SK-N-SH (cell line): ENCODE data around the gene CEP85. TPM values are rescaled to one million over a fixed set of nuclear protein-coding genes. Genes with fewer than 3 reads are reported as not detected.
A peak's percentile ranks its signal among the peaks of the same experiment; 100 is the strongest.

Experiments
- CTCF ChIA-PET: fragments of 300-600, 350-600 bp; formaldehyde crosslinking; extraction: SDS; loops from one replicate; lab custom pipeline; 2021; lab: Yijun Ruan, JAX
- POLR2A ChIA-PET: fragments of 350-600 bp; sonication (Branson Sonifier 250); formaldehyde crosslinking; extraction: SDS; loops from one replicate; lab custom pipeline; 2020; ENCODE audit warnings: antibody characterized with exemption, inconsistent platforms; lab: Yijun Ruan, JAX
- DNase-seq: peaks from one replicate; pipeline ENCODE4 v3.0.0; 2012
- H2AFZ ChIP-seq: fragments of 200-600 bp; sonication (generic); 2 replicates; pipeline ENCODE4 v1.8.1; 2016; ENCODE audit warnings: antibody characterized with exemption, mild to moderate bottlenecking, low read depth
- H3F3A ChIP-seq: fragments of 200-600 bp; sonication (generic); replicated peaks from 2 replicates; pipeline ENCODE3; 2016; ENCODE audit warnings: antibody characterized with exemption, mild to moderate bottlenecking; ENCODE audit not compliant: insufficient read depth
- H3K27ac ChIP-seq, 2 experiments: fragments of 200-500 bp in 1 of 2; fragments of 200-600 bp in 1 of 2; sonication (Bioruptor generic) in 1 of 2; sonication (generic), shearing (Covaris generic) in 1 of 2; 2 replicates each; pipeline versions ENCODE4 v1.5.1 to v1.6.1; 2014 to 2016; ENCODE audit warnings: low read depth in 2 of 2, inconsistent platforms in 1 of 2, low read length in 1 of 2, mild to moderate bottlenecking in 1 of 2, mixed read lengths in 1 of 2
- H3K27me3 ChIP-seq: fragments of 200-600 bp; sonication (generic), shearing (Covaris generic); 2 replicates; pipeline ENCODE4 v1.6.1; 2016; ENCODE audit warnings: mixed run types; ENCODE audit not compliant: insufficient read depth
- H3K36me3 ChIP-seq, 2 experiments: fragments of 200-500 bp in 1 of 2; fragments of 200-600 bp in 1 of 2; sonication (Bioruptor generic) in 1 of 2; sonication (generic) in 1 of 2; replicated peaks in 1 of 2; 2 replicates each; pipeline versions ENCODE3 to v1.5.1; 2014 to 2016; ENCODE audit warnings: low read length in 1 of 2, mild to moderate bottlenecking in 1 of 2; ENCODE audit not compliant: insufficient read depth in 2 of 2, control insufficient read depth in 1 of 2
- H3K4me1 ChIP-seq, 2 experiments: fragments of 200-500 bp in 1 of 2; fragments of 200-600 bp in 1 of 2; sonication (Bioruptor generic) in 1 of 2; sonication (generic), shearing (Covaris generic) in 1 of 2; 2 replicates each; pipeline versions ENCODE4 v1.5.1 to v1.6.1; 2014 to 2016; ENCODE audit warnings: low read depth in 1 of 2, low read length in 1 of 2, mixed run types in 1 of 2; ENCODE audit not compliant: insufficient read depth in 2 of 2, control insufficient read depth in 1 of 2
- H3K4me2 ChIP-seq: fragments of 200-600 bp; sonication (generic), shearing (Covaris generic); 2 replicates; pipeline ENCODE4 v1.6.1; 2017; ENCODE audit warnings: mixed run types
- H3K4me3 ChIP-seq, 2 experiments: fragments of 200-500 bp in 1 of 2; fragments of 200-600 bp in 1 of 2; sonication (Bioruptor generic) in 1 of 2; sonication (generic), shearing (Covaris generic) in 1 of 2; 2 replicates each; pipeline versions ENCODE4 v1.5.1 to v1.8.1; 2014 to 2016; ENCODE audit warnings: low read depth in 2 of 2, inconsistent platforms in 1 of 2, low read length in 1 of 2, mild to moderate bottlenecking in 1 of 2, mixed read lengths in 1 of 2, moderate library complexity in 1 of 2
- H3K79me2 ChIP-seq: fragments of 200-600 bp; sonication (generic); 2 replicates; pipeline ENCODE4 v1.8.1; 2017; ENCODE audit warnings: mild to moderate bottlenecking; ENCODE audit not compliant: insufficient read depth
- H3K9ac ChIP-seq: fragments of 200-600 bp; sonication (generic); 2 replicates; pipeline ENCODE4 v1.6.1; 2017; ENCODE audit warnings: mixed run types
- H3K9me2 ChIP-seq: fragments of 200-600 bp; sonication (generic); 2 replicates; pipeline ENCODE4 v1.6.1; 2017; ENCODE audit warnings: mixed run types
- H3K9me3 ChIP-seq: fragments of 200-600 bp; sonication (generic); 2 replicates; pipeline ENCODE4 v1.6.1; 2017; ENCODE audit warnings: mixed run types, mild to moderate bottlenecking, moderate library complexity
- H4K20me1 ChIP-seq: fragments of 200-600 bp; sonication (generic); 2 replicates; pipeline ENCODE4 v1.6.1; 2017; ENCODE audit warnings: mild to moderate bottlenecking, mixed run types; ENCODE audit not compliant: insufficient read depth
- FOXJ3 ChIP-seq: sonication (generic); formaldehyde crosslinking; IDR thresholded peaks from 2 replicates; pipeline ENCODE4 v1.5.1; 2020; ENCODE audit warnings: mild to moderate bottlenecking, missing genetic modification reagents
- GATA2 ChIP-seq: sonication (generic); formaldehyde crosslinking; IDR thresholded peaks from 2 replicates; pipeline ENCODE4 v1.5.0; 2020; ENCODE audit warnings: mild to moderate bottlenecking, missing genetic modification reagents
- MEF2A ChIP-seq: IDR thresholded peaks from 2 replicates; pipeline ENCODE4 v1.4.0; 2012; ENCODE audit warnings: low read depth, borderline replicate concordance
- MXI1 ChIP-seq: IDR thresholded peaks from 2 replicates; pipeline ENCODE4 v1.6.1; 2012; ENCODE audit warnings: mild to moderate bottlenecking, low read depth, low read length, improper control_type of control experiment
- NFIC ChIP-seq: IDR thresholded peaks from 2 replicates; pipeline ENCODE4 v1.4.0; 2012; ENCODE audit warnings: borderline replicate concordance
- POLR2AphosphoS5 ChIP-seq: IDR thresholded peaks from 2 replicates; pipeline ENCODE4 v1.6.1; 2012; ENCODE audit warnings: low read depth, low read length
- RCOR1 ChIP-seq: fragments of 150-350 bp; IDR thresholded peaks from 2 replicates; pipeline ENCODE4 v1.6.1; 2017; ENCODE audit warnings: antibody characterized with exemption, low read length
- RXRA ChIP-seq: IDR thresholded peaks from 2 replicates; pipeline ENCODE4 v1.4.0; 2012; ENCODE audit warnings: low read depth, mild to moderate bottlenecking, borderline replicate concordance
- SIN3A ChIP-seq: IDR thresholded peaks from 2 replicates; pipeline ENCODE4 v1.6.1; 2012; ENCODE audit warnings: low read depth, mild to moderate bottlenecking, low read length, moderate library complexity, borderline replicate concordance
- TEAD4 ChIP-seq: IDR thresholded peaks from 2 replicates; pipeline ENCODE4 v1.4.0; 2012; ENCODE audit warnings: mild to moderate bottlenecking, borderline replicate concordance; ENCODE audit not compliant: insufficient read depth
- YY1 ChIP-seq: IDR thresholded peaks from 2 replicates; pipeline ENCODE4 v1.4.0; 2012; ENCODE audit warnings: low read depth, mild to moderate bottlenecking
- WGBS: methylation state at CpG from one replicate; pipeline ENCODE4 v1.1.6; 2017; ENCODE audit warnings: low lambda C conversion rate; 5-methylcytosine and 5-hydroxymethylcytosine counted together
- polyA plus RNA-seq, 3 experiments: library from polyadenylated mRNA; depleted of rRNA; stranded (reverse); fragments of >200 nt; gene quantifications; 2 replicates each; pipeline ENCODE4 v1.2.3, GENCODE V29; 2012
- TF ChIP-seq, protein P1 (sequence below): IDR thresholded peaks from 2 replicates; pipeline ENCODE4; 2012
- TF ChIP-seq, protein P2 (sequence below): fragments of 200-600 bp; sonication (generic); IDR thresholded peaks from 2 replicates; pipeline ENCODE4 v1.6.1; 2017; ENCODE audit warnings: antibody characterized with exemption, mild to moderate bottlenecking, moderate library complexity
- TF ChIP-seq, protein P3 (sequence below): IDR thresholded peaks from 2 replicates; pipeline ENCODE4 v1.6.1; 2012; ENCODE audit warnings: mild to moderate bottlenecking, low read depth, low read length, moderate library complexity
- TF ChIP-seq, protein P4 (sequence below): IDR thresholded peaks from 2 replicates; pipeline ENCODE4 v1.4.0; 2012; ENCODE audit warnings: low read depth, borderline replicate concordance
- TF ChIP-seq, protein P5 (sequence below): IDR thresholded peaks from 2 replicates; pipeline ENCODE4 v1.4.0; 2012; ENCODE audit warnings: low read depth

CEP85 gene
- polyA plus RNA-seq, 1 of the 3 experiments (the other 2 are of a cell fraction) = 12.1 TPM

DNA sequence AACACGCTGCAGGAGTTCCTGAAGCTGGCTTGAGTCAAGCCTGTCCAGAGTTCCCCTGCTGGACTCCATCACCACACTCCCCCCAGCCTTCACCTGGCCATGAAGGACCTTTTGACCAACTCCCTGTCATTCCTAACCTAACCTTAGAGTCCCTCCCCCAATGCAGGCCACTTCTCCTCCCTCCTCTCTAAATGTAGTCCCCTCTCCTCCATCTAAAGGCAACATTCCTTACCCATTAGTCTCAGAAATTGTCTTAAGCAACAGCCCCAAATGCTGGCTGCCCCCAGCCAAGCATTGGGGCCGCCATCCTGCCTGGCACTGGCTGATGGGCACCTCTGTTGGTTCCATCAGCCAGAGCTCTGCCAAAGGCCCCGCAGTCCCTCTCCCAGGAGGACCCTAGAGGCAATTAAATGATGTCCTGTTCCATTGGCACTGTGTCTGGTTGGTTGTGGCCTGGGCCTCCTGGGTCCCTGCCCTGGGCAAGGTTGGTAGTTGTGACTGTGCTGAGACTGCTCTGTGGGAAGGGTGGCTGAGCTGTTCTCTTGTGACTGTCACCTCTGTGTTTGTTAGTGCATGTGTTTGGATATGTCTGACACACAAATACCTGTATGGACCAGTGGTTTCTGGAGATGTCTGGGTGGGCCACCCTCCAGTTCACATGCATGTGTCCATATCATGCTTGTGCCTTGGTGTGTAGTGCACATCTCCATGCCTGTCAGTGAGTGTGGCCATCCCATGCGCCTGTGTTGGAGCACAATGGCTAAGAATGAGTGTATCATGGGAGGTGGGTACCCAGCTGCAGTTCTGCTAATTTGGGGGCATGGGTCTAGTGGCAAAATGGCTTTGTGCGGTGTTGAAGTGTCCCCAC is 47.3 kb downstream of the CEP85 start:
- H3F3A ChIP-seq = peaks cover 45% of the 10 kb centered on the region
- H3K9ac ChIP-seq = peak overlapping the region; percentile 81; the same call in 1 of the 2 replicates
- WGBS = 100% methylated on average over 3 of the region's 5 CpGs
- peaks cover 9 to 26% of the 10 kb centered on the region in 2 experiments for H3K36me3 ChIP-seq
- H2AFZ ChIP-seq = no peak overlapping the region
- peak overlapping the region; percentile 85 to 95 for H3K4me3 ChIP-seq
- ChIA-PET POLR2A (interaction anchor here (1.8 to 2.3 kb wide), 2 partner anchors 8 to 41 kb away, joined by 5 to 10 read pairs; no protein-coding TSS in a partner anchor), CTCF (interaction anchor here (0.6 to 9.5 kb wide), 5 partner anchors 14 to 136 kb away, joined by 3 to 204 read pairs (median 15); partner anchors contain the start of gene CD52)
- TF ChIP-seq, protein P1, sequence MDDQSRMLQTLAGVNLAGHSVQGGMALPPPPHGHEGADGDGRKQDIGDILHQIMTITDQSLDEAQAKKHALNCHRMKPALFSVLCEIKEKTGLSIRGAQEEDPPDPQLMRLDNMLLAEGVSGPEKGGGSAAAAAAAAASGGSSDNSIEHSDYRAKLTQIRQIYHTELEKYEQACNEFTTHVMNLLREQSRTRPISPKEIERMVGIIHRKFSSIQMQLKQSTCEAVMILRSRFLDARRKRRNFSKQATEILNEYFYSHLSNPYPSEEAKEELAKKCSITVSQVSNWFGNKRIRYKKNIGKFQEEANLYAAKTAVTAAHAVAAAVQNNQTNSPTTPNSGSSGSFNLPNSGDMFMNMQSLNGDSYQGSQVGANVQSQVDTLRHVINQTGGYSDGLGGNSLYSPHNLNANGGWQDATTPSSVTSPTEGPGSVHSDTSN = peak; percentile 20; the same call in 1 of the 2 replicates
- TF ChIP-seq, protein P2, sequence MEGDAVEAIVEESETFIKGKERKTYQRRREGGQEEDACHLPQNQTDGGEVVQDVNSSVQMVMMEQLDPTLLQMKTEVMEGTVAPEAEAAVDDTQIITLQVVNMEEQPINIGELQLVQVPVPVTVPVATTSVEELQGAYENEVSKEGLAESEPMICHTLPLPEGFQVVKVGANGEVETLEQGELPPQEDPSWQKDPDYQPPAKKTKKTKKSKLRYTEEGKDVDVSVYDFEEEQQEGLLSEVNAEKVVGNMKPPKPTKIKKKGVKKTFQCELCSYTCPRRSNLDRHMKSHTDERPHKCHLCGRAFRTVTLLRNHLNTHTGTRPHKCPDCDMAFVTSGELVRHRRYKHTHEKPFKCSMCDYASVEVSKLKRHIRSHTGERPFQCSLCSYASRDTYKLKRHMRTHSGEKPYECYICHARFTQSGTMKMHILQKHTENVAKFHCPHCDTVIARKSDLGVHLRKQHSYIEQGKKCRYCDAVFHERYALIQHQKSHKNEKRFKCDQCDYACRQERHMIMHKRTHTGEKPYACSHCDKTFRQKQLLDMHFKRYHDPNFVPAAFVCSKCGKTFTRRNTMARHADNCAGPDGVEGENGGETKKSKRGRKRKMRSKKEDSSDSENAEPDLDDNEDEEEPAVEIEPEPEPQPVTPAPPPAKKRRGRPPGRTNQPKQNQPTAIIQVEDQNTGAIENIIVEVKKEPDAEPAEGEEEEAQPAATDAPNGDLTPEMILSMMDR = no peak
- H3K4me2 ChIP-seq = peak overlapping the region; percentile 95
- no peaks in the 10 kb centered on the region for H3K27me3 ChIP-seq
- no peaks in the 10 kb centered on the region for H3K9me3 ChIP-seq
- DNase-seq = no peak
- H3K27ac ChIP-seq = peak overlapping the region in 1 of 2 experiments; percentile 87; a peak in 2 of 4 replicates
- peaks cover 28 to 65% of the 10 kb centered on the region in 2 experiments; a peak in 3 of 4 replicates for H3K4me1 ChIP-seq
- H4K20me1 ChIP-seq = peaks cover 33% of the 10 kb centered on the region
- H3K9me2 ChIP-seq = no peaks in the 10 kb centered on the region
- peaks cover 54% of the 10 kb centered on the region for H3K79me2 ChIP-seq

DNA sequence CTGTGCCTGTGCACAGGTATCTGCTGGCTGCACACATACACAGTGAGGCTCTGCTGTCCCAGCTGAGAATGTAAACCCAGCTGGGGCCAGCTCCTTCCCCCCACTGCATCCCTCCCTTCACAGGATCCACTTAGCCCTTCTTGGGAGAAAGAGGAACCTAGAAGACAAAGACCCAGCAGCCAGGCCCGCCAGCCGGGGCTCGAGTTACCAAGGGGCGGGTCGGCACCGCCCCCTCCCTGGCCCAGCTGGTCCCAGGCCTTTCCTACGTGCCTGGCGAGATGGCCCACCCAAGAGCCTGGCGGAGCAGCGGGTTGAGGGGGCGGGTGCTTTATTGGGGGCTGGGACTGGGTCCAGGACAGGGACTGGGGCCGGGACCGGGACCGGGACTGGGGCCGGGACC is 48.0 kb downstream of the CEP85 start:
- Histone ChIP-seq H3K4me3 (peak overlapping the region in 1 of 2 experiments; percentile 85; a peak in 1 of 4 replicates), H3K36me3 (peaks cover 9 to 22% of the 10 kb centered on the region in 2 experiments), H3K79me2 (peaks cover 54% of the 10 kb centered on the region), H4K20me1 (peaks cover 33% of the 10 kb centered on the region), H3K4me2 (peak overlapping the region; percentile 95), H3K9me2 (no peaks in the 10 kb centered on the region), H3K4me1 (peaks cover 26 to 59% of the 10 kb centered on the region in 2 experiments; a peak in 3 of 4 replicates), H2AFZ (no peak overlapping the region), H3F3A (peaks cover 39% of the 10 kb centered on the region), H3K9ac (no peak overlapping the region), H3K27me3 (no peaks in the 10 kb centered on the region), H3K27ac (peak overlapping the region in 1 of 2 experiments; percentile 87; a peak in 1 of 4 replicates), H3K9me3 (no peaks in the 10 kb centered on the region)
- ChIA-PET POLR2A (no interaction called here), CTCF (interaction anchor here (0.6 to 9.5 kb wide), 3 partner anchors 36 to 135 kb away, joined by 3 to 204 read pairs (median 25); partner anchors contain the start of gene CD52)
- WGBS = 52% methylated on average over 6 of the region's 15 CpGs
- TF ChIP-seq POLR2AphosphoS5 (no peak; the same call in 1 of the 2 replicates), GATA2 (CRISPR knock-in tag) (no peak), MXI1 (no peak), FOXJ3 (CRISPR knock-in tag) (no peak), NFIC (no peak), YY1 (no peak), MEF2A (no peak), TEAD4 (no peak), RCOR1 (no peak), SIN3A (no peak), RXRA (no peak)
- TF ChIP-seq, protein P3, sequence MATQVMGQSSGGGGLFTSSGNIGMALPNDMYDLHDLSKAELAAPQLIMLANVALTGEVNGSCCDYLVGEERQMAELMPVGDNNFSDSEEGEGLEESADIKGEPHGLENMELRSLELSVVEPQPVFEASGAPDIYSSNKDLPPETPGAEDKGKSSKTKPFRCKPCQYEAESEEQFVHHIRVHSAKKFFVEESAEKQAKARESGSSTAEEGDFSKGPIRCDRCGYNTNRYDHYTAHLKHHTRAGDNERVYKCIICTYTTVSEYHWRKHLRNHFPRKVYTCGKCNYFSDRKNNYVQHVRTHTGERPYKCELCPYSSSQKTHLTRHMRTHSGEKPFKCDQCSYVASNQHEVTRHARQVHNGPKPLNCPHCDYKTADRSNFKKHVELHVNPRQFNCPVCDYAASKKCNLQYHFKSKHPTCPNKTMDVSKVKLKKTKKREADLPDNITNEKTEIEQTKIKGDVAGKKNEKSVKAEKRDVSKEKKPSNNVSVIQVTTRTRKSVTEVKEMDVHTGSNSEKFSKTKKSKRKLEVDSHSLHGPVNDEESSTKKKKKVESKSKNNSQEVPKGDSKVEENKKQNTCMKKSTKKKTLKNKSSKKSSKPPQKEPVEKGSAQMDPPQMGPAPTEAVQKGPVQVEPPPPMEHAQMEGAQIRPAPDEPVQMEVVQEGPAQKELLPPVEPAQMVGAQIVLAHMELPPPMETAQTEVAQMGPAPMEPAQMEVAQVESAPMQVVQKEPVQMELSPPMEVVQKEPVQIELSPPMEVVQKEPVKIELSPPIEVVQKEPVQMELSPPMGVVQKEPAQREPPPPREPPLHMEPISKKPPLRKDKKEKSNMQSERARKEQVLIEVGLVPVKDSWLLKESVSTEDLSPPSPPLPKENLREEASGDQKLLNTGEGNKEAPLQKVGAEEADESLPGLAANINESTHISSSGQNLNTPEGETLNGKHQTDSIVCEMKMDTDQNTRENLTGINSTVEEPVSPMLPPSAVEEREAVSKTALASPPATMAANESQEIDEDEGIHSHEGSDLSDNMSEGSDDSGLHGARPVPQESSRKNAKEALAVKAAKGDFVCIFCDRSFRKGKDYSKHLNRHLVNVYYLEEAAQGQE = no peak
- TF ChIP-seq, protein P4, sequence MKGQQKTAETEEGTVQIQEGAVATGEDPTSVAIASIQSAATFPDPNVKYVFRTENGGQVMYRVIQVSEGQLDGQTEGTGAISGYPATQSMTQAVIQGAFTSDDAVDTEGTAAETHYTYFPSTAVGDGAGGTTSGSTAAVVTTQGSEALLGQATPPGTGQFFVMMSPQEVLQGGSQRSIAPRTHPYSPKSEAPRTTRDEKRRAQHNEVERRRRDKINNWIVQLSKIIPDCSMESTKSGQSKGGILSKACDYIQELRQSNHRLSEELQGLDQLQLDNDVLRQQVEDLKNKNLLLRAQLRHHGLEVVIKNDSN = no peak
- TF ChIP-seq, protein P5, sequence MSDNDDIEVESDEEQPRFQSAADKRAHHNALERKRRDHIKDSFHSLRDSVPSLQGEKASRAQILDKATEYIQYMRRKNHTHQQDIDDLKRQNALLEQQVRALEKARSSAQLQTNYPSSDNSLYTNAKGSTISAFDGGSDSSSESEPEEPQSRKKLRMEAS = no peak
- DNase-seq = no peak
